ENCODE results near the gene HOXC4. TPM values are rescaled to one million over a fixed set of nuclear protein-coding genes. Genes with fewer than 3 reads are reported as not detected.
A peak's percentile ranks its signal among the peaks of the same experiment; 100 is the strongest.

The HOXC4 gene
- total RNA-seq, 2 experiments from 2014 or later = not detected

GRCh38 chr12:54021432-54022013 lies 32.1 kb upstream of the HOXC4 start:
- no peak overlapping the region for H3K27ac ChIP-seq (ENCODE audit: low read depth in 1 of 2, low read length in 2 of 2)
- H3K4me1 ChIP-seq (ENCODE audit: insufficient read depth, low read length) = peaks cover 25% of the 10 kb centered on the region
- H3K27me3 ChIP-seq (ENCODE audit: control insufficient read depth in 1 of 2, insufficient read depth in 2 of 2, low read length in 2 of 2) = peaks cover 89 to 92% of the 10 kb centered on the region in 2 experiments
- H3K36me3 Mint-ChIP-seq (ENCODE audit: low read depth) = no peaks in the 10 kb centered on the region
- peaks cover 0 to 26% of the 10 kb centered on the region in 2 experiments for H3K9me3 ChIP-seq (ENCODE audit: control insufficient read depth in 1 of 2, insufficient read depth in 1 of 2, low read length in 2 of 2)
- DNase-seq (no peak), ATAC-seq (ENCODE audit: poor library complexity) (no peak)
- H3K27me3 Mint-ChIP-seq = peaks cover 93% of the 10 kb centered on the region
- TF ChIP-seq, protein P1, sequence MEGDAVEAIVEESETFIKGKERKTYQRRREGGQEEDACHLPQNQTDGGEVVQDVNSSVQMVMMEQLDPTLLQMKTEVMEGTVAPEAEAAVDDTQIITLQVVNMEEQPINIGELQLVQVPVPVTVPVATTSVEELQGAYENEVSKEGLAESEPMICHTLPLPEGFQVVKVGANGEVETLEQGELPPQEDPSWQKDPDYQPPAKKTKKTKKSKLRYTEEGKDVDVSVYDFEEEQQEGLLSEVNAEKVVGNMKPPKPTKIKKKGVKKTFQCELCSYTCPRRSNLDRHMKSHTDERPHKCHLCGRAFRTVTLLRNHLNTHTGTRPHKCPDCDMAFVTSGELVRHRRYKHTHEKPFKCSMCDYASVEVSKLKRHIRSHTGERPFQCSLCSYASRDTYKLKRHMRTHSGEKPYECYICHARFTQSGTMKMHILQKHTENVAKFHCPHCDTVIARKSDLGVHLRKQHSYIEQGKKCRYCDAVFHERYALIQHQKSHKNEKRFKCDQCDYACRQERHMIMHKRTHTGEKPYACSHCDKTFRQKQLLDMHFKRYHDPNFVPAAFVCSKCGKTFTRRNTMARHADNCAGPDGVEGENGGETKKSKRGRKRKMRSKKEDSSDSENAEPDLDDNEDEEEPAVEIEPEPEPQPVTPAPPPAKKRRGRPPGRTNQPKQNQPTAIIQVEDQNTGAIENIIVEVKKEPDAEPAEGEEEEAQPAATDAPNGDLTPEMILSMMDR (IDR thresholded peaks at IDR 0.05) = no peak
- no peaks in the 10 kb centered on the region for H3K9me3 Mint-ChIP-seq
- no peak overlapping the region for H3K27ac Mint-ChIP-seq
- no peaks in the 10 kb centered on the region for H3K36me3 ChIP-seq (ENCODE audit: insufficient read depth, low read length)
- POLR2A ChIA-PET = interaction anchor here (0.6 kb wide), 1 partner anchor 8 kb away, joined by 3 read pairs; no protein-coding TSS in a partner anchor
- peak overlapping the region; percentile 1 for H3K4me3 Mint-ChIP-seq
- CTCF ChIA-PET = interaction anchor here (1.6 kb wide), 1 partner anchor 11 kb away, joined by 5 read pairs; no protein-coding TSS in a partner anchor
- no peak overlapping the region for H3K4me3 ChIP-seq (ENCODE audit: low read length)
- H3K4me1 Mint-ChIP-seq (ENCODE audit: low read depth) = peaks cover 12% of the 10 kb centered on the region
- intact Hi-C loops (cut with DNase I, micrococcal nuclease) = no loop called here

- no peaks in the 10 kb centered on the region for H3K9me3 Mint-ChIP-seq
- Histone ChIP-seq H3K9me3 (ENCODE audit: control insufficient read depth in 1 of 2, insufficient read depth in 1 of 2, low read length in 2 of 2) (peaks cover 0 to 17% of the 10 kb centered on the region in 2 experiments), H3K27me3 (ENCODE audit: control insufficient read depth in 1 of 2, insufficient read depth in 2 of 2, low read length in 2 of 2) (peaks cover 90 to 95% of the 10 kb centered on the region in 2 experiments), H3K4me1 (ENCODE audit: insufficient read depth, low read length) (peaks cover 9% of the 10 kb centered on the region), H3K27ac (ENCODE audit: low read depth in 1 of 2, low read length in 2 of 2) (no peak overlapping the region), H3K36me3 (ENCODE audit: insufficient read depth, low read length) (no peaks in the 10 kb centered on the region), H3K4me3 (ENCODE audit: low read length) (no peak overlapping the region)
- ChIA-PET POLR2A (interaction anchor here (1.3 kb wide), 1 partner anchor 11 kb away, joined by 4 read pairs; no protein-coding TSS in a partner anchor), CTCF (interaction anchor here (0.8 to 2.7 kb wide), 4 partner anchors 9 to 178 kb away, joined by 3 to 8 read pairs (median 4); no protein-coding TSS in a partner anchor)
- TF ChIP-seq, protein P1 (IDR thresholded peaks at IDR 0.05) = no peak
- no peaks in the 10 kb centered on the region for H3K36me3 Mint-ChIP-seq (ENCODE audit: low read depth)
- intact Hi-C loops (cut with DNase I, micrococcal nuclease) = no loop called here
- peaks cover 12% of the 10 kb centered on the region for H3K4me1 Mint-ChIP-seq (ENCODE audit: low read depth)
- peaks cover 95% of the 10 kb centered on the region for H3K27me3 Mint-ChIP-seq
- no peak overlapping the region for H3K4me3 Mint-ChIP-seq
- H3K27ac Mint-ChIP-seq = no peak overlapping the region
- no peak for ATAC-seq (ENCODE audit: poor library complexity)
- DNase-seq = no peak
Observed at GRCh38 chr12:54022960-54023884, 30.4 kb upstream of the HOXC4 start.

DNA sequence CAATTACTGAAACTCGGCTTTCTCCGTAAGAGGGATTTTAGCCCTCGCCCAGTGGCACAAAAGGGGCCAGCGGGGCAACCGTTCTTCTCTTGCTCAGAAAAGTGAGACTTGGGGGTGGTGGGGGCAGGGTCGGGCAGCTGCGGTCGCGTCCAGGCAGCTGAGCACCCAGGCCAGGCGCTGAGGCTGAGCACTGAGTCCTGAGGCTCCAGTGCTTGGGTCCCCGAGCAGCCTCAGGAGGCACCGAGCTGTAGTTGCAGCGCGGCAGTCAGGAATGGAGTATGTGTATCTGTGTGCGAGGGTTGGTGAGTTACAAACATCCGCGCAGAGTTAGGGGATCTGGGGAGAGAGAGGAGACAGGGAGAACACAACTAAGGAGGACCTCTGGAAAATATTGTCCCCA lies 29.5 kb upstream of the HOXC4 start:
- no peaks in the 10 kb centered on the region for H3K36me3 Mint-ChIP-seq (ENCODE audit: low read depth)
- Histone ChIP-seq H3K4me3 (ENCODE audit: low read length) (no peak overlapping the region), H3K9me3 (ENCODE audit: control insufficient read depth in 1 of 2, insufficient read depth in 1 of 2, low read length in 2 of 2) (peaks cover 0 to 11% of the 10 kb centered on the region in 2 experiments), H3K36me3 (ENCODE audit: insufficient read depth, low read length) (no peaks in the 10 kb centered on the region), H3K27me3 (ENCODE audit: control insufficient read depth in 1 of 2, insufficient read depth in 2 of 2, low read length in 2 of 2) (peaks cover 92 to 97% of the 10 kb centered on the region in 2 experiments), H3K27ac (ENCODE audit: low read depth in 1 of 2, low read length in 2 of 2) (no peak overlapping the region), H3K4me1 (ENCODE audit: insufficient read depth, low read length) (peaks cover 12% of the 10 kb centered on the region)
- no peak for ATAC-seq (ENCODE audit: poor library complexity)
- no peaks in the 10 kb centered on the region for H3K9me3 Mint-ChIP-seq
- intact Hi-C loops (cut with DNase I, micrococcal nuclease) = no loop called here
- no peak overlapping the region for H3K4me3 Mint-ChIP-seq
- no peak for DNase-seq
- ChIA-PET CTCF (interaction anchor here (1.2 to 2.7 kb wide), 3 partner anchors 19 to 177 kb away, joined by 4 to 8 read pairs (median 5); no protein-coding TSS in a partner anchor), POLR2A (interaction anchor here (1.3 kb wide), 1 partner anchor 10 kb away, joined by 4 read pairs; no protein-coding TSS in a partner anchor)
- H3K27ac Mint-ChIP-seq = no peak overlapping the region
- H3K27me3 Mint-ChIP-seq = peaks cover 99% of the 10 kb centered on the region
- peaks cover 18% of the 10 kb centered on the region for H3K4me1 Mint-ChIP-seq (ENCODE audit: low read depth)
- TF ChIP-seq, protein P1 (IDR thresholded peaks at IDR 0.05) = no peak

All from CD4-positive, alpha-beta T cell (primary cell).